Measurements from ENCODE around the gene METTL27. TPM values are rescaled to one million over a fixed set of nuclear protein-coding genes. Genes with fewer than 3 reads are reported as not detected.
A peak's percentile ranks its signal among the peaks of the same experiment; 100 is the strongest.

METTL27 gene
- total RNA-seq, 1 donor from 2014 or later: 10.5 TPM

DNA sequence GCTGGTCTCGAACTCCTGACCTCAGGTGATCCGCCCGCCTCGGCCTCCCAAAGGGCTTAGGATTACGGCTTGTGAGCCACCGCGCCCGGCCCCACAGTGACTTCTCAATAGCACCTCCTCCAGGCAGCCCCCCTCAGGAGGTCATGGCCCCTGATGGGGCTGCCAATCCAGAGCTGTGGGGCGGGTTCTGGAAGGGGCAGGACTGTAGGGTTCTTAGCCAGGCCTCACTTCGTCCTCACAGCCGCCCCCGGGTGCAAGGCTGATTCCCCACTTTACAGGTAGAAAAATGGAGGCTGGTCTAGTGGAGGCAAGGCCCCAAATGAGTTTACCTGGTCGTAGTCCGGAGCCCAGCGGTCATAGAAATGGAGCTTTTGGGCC is 638 bp downstream of the METTL27 start:
- H3K4me1 ChIP-seq: peaks cover 6% of the 10 kb centered on the region
- Mint-ChIP-seq H3K4me1 (peaks cover 13% of the 10 kb centered on the region), H3K27ac (no peak overlapping the region), H3K9me3 (no peaks in the 10 kb centered on the region), H3K27me3 (ENCODE audit: insufficient read depth, low read depth) (peaks cover 2% of the 10 kb centered on the region), H3K36me3 (no peaks in the 10 kb centered on the region), H3K4me3 (peak overlapping the region; percentile 88)
- no peaks in the 10 kb centered on the region for H3K9me3 ChIP-seq (ENCODE audit: low read depth)
- no peak overlapping the region for H3K27ac ChIP-seq
- peaks cover 4% of the 10 kb centered on the region for H3F3A ChIP-seq (ENCODE audit: low read depth)
- H3K79me2 ChIP-seq (ENCODE audit: low read depth): no peaks in the 10 kb centered on the region
- TF ChIP-seq, protein P1, sequence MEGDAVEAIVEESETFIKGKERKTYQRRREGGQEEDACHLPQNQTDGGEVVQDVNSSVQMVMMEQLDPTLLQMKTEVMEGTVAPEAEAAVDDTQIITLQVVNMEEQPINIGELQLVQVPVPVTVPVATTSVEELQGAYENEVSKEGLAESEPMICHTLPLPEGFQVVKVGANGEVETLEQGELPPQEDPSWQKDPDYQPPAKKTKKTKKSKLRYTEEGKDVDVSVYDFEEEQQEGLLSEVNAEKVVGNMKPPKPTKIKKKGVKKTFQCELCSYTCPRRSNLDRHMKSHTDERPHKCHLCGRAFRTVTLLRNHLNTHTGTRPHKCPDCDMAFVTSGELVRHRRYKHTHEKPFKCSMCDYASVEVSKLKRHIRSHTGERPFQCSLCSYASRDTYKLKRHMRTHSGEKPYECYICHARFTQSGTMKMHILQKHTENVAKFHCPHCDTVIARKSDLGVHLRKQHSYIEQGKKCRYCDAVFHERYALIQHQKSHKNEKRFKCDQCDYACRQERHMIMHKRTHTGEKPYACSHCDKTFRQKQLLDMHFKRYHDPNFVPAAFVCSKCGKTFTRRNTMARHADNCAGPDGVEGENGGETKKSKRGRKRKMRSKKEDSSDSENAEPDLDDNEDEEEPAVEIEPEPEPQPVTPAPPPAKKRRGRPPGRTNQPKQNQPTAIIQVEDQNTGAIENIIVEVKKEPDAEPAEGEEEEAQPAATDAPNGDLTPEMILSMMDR (IDR thresholded peaks at IDR 0.05): no peak
- no peak for TF ChIP-seq EZH2 (IDR thresholded peaks at IDR 0.05)
- TF ChIP-seq EZH2phosphoT487 (IDR thresholded peaks at IDR 0.05): no peak
- peak overlapping the region; percentile 69 for H3K4me2 ChIP-seq
- H3K27me3 ChIP-seq: no peaks in the 10 kb centered on the region
- no peaks in the 10 kb centered on the region for H3K36me3 ChIP-seq
- H2AFZ ChIP-seq (replicated peaks): peak overlapping the region; percentile 47
- DNase-seq (ENCODE audit: low spot score): peak; percentile 48
- H4K20me1 ChIP-seq (ENCODE audit: low read depth): no peaks in the 10 kb centered on the region
- H3K9ac ChIP-seq: no peak overlapping the region
- H3K4me3 ChIP-seq: peak overlapping the region; percentile 55

DNA sequence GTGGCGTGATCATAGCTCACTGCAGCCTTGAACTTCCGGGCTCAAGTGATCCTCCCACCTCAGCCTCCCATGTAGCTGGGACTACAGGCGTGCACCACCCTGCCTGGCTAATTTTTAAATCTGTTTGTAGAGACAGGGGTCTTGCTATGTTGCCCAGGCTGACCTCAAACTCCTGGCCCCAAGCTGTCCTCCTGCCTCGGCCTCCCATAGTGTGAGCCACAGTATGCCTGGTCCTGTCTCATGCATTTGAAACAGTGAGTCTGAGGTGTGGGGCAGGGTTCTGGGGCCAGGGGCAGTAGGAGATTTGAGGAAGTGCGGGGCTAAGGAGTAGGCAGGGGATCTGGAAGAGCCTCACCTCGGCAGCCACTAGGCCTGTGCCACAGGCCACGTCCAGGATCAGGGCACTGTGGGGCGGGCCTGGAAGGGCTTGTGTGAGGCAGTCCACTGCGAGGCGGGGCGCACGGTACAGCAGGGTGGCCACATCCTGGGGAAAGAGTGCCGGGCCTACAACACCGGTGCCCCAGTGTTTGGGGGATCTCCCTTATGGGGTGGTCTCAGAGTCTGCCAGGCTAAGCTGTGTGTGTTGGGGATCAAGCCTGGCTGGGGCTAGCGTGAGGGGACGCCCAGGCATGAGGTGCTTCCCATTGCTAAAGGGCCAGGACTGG is 1.5 kb downstream of the METTL27 start:
- no peak for DNase-seq (ENCODE audit: low spot score)

DNA sequence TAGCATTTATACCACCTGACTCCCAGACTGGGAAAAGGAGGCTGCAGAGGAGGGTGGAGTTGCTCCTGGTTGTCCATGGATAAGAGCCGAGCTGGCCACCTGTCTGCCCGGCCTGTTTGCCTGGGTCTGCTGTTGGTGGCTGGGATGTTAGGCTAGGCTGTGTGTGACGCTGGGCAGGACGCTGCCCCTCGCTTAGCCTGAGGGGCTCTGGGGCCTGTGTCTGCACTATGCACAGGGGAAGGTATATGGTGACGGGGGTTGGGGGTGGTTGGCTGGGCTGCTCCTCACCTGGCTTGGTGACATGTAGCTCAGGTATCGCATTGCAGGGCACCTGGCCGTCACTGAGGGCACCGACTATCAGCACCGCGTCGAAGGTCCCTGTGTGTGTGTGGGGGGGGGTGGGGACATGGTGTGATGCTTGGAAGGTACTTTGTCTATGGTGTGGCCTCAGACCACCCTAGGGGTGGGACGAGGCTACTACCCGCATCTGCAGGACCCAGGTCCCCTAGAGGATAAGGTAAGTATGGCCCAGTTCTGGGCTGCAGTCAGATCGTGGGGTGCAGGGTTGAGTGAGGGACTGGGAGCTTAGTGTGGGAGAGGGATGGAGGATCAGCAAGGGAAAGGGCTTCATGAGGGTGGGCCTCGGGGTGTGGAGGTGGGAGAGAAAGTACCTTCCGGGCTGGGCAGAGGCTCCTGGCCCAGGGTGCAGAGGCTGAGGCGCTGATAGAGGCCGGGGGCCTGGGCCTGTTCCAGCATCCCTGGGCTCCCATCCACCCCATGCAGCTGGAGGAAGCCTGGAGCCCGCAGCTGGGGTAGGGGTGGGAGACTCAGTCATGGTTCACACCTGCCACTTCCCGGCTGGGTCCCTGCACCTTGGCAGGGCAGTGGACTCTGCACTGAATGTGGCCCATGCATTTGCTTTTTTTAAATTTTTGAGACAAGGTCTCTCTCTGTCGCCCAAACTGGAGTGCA is 2.3 kb downstream of the METTL27 start:
- no peaks in the 10 kb centered on the region for H3K36me3 Mint-ChIP-seq
- H3K4me2 ChIP-seq: no peak overlapping the region
- peak overlapping the region; percentile 21 for H3K27ac Mint-ChIP-seq
- H3K9me3 Mint-ChIP-seq: no peaks in the 10 kb centered on the region
- H2AFZ ChIP-seq (replicated peaks): no peak overlapping the region
- H3K9me3 ChIP-seq (ENCODE audit: low read depth): no peaks in the 10 kb centered on the region
- H3F3A ChIP-seq (ENCODE audit: low read depth): peaks cover 4% of the 10 kb centered on the region
- H3K4me1 ChIP-seq: peaks cover 6% of the 10 kb centered on the region
- no peak overlapping the region for H3K27ac ChIP-seq
- H4K20me1 ChIP-seq (ENCODE audit: low read depth): no peaks in the 10 kb centered on the region
- H3K9ac ChIP-seq: no peak overlapping the region
- no peak for DNase-seq (ENCODE audit: low spot score)
- no peak overlapping the region for H3K4me3 ChIP-seq
- no peaks in the 10 kb centered on the region for H3K27me3 ChIP-seq
- peaks cover 2% of the 10 kb centered on the region for H3K27me3 Mint-ChIP-seq (ENCODE audit: insufficient read depth, low read depth)
- no peak for TF ChIP-seq EZH2phosphoT487 (IDR thresholded peaks at IDR 0.05)
- TF ChIP-seq, protein P1 (IDR thresholded peaks at IDR 0.05): peak; percentile 31
- peak overlapping the region; percentile 41 for H3K4me3 Mint-ChIP-seq
- H3K4me1 Mint-ChIP-seq: peaks cover 7% of the 10 kb centered on the region
- H3K36me3 ChIP-seq: no peaks in the 10 kb centered on the region
- H3K79me2 ChIP-seq (ENCODE audit: low read depth): no peaks in the 10 kb centered on the region

More for the DNA sequence above, 1.5 kb downstream of the METTL27 start:
- no peak overlapping the region for H3K27ac Mint-ChIP-seq
- Histone ChIP-seq H3K9me3 (ENCODE audit: low read depth) (no peaks in the 10 kb centered on the region), H3K79me2 (ENCODE audit: low read depth) (no peaks in the 10 kb centered on the region), H3K27me3 (no peaks in the 10 kb centered on the region), H3K27ac (no peak overlapping the region), H3K4me2 (no peak overlapping the region), H3K4me1 (peaks cover 6% of the 10 kb centered on the region), H3K36me3 (no peaks in the 10 kb centered on the region), H3F3A (ENCODE audit: low read depth) (peaks cover 4% of the 10 kb centered on the region), H3K9ac (no peak overlapping the region), H4K20me1 (ENCODE audit: low read depth) (no peaks in the 10 kb centered on the region), H2AFZ (replicated peaks) (no peak overlapping the region), H3K4me3 (no peak overlapping the region)
- peaks cover 11% of the 10 kb centered on the region for H3K4me1 Mint-ChIP-seq
- no peak for TF ChIP-seq EZH2 (IDR thresholded peaks at IDR 0.05)
- no peak for TF ChIP-seq EZH2phosphoT487 (IDR thresholded peaks at IDR 0.05)
- TF ChIP-seq, protein P1 (IDR thresholded peaks at IDR 0.05): no peak
- peaks cover 2% of the 10 kb centered on the region for H3K27me3 Mint-ChIP-seq (ENCODE audit: insufficient read depth, low read depth)
- no peaks in the 10 kb centered on the region for H3K9me3 Mint-ChIP-seq
- no peaks in the 10 kb centered on the region for H3K36me3 Mint-ChIP-seq
- H3K4me3 Mint-ChIP-seq: peak overlapping the region; percentile 64

Measured in neural progenitor cell (in vitro differentiated cells).